Calu3 (cell line): ENCODE measurements around the gene ADGRF5. TPM values are rescaled to one million over a fixed set of nuclear protein-coding genes. Genes with fewer than 3 reads are reported as not detected.

ENCODE experiments used
- BruUV-seq: library from RNA; stranded (reverse); fragments of 400-500 nt; replicated peaks from 2 replicates; lab custom pipeline; 2021; lab: Mats Ljungman, UMichigan
- CTCF ChIA-PET: fragments of 300-600 bp; sonication (Branson Sonifier 250); formaldehyde crosslinking; loops from one replicate; lab custom pipeline; 2022; ENCODE audit warnings: antibody characterized with exemption; lab: Charles Lee
- DNase-seq: peaks from one replicate; pipeline ENCODE4 v3.0.0; 2022
- H3K27ac Mint-ChIP-seq: one replicate; pipeline ENCODE4 v1.8.0; 2022; ENCODE audit warnings: mixed read lengths; ENCODE audit not compliant: unreplicated experiment
- H3K27me3 Mint-ChIP-seq: one replicate; pipeline ENCODE4 v1.8.0; 2022; ENCODE audit warnings: mixed read lengths; ENCODE audit not compliant: unreplicated experiment
- H3K36me3 Mint-ChIP-seq: one replicate; pipeline ENCODE4 v1.8.0; 2022; ENCODE audit warnings: mild to moderate bottlenecking, moderate library complexity, mixed read lengths; ENCODE audit not compliant: insufficient read depth, unreplicated experiment
- H3K4me1 Mint-ChIP-seq: one replicate; pipeline ENCODE4 v1.8.0; 2022; ENCODE audit warnings: mild to moderate bottlenecking, low read depth, mixed read lengths; ENCODE audit not compliant: unreplicated experiment
- H3K4me3 Mint-ChIP-seq: one replicate; pipeline ENCODE4 v1.8.0; 2022; ENCODE audit warnings: mild to moderate bottlenecking, low read depth, moderate library complexity, mixed read lengths; ENCODE audit not compliant: unreplicated experiment
- H3K9me3 Mint-ChIP-seq: one replicate; pipeline ENCODE4 v1.8.0; 2022; ENCODE audit warnings: low read depth, mixed read lengths; ENCODE audit not compliant: unreplicated experiment
- CTCF ChIP-seq: fragments of 200-600 bp; IDR thresholded peaks from one replicate; pipeline ENCODE4 v1.8.0; 2022; ENCODE audit warnings: antibody characterized with exemption; ENCODE audit not compliant: unreplicated experiment
- intact Hi-C: fragments of 100-400 bp; cut with micrococcal nuclease; formaldehyde crosslinking; loops from one replicate; pipeline ENCODE4 v1.10.0; 2022; ENCODE audit not compliant: unreplicated experiment
- total RNA-seq: library from RNA; stranded (reverse); gene quantifications from 2 replicates; pipeline ENCODE4 v1.2.3, GENCODE V29; 2022

The ADGRF5 gene
- total RNA-seq, 1 experiment from 2014 or later = 0.24 TPM

GRCh38 chr6:46914279-46914810, 7.4 kb downstream of the ADGRF5 start:
- DNase-seq = no peak
- TF ChIP-seq CTCF = no peak
- peaks cover 37% of the 10 kb centered on the region for H3K4me1 Mint-ChIP-seq
- CTCF ChIA-PET = no interaction called here
- H3K9me3 Mint-ChIP-seq = no peaks in the 10 kb centered on the region
- H3K4me3 Mint-ChIP-seq = no peak overlapping the region
- intact Hi-C loops = no loop called here
- BruUV-seq = no TSS peak
- no peaks in the 10 kb centered on the region for H3K36me3 Mint-ChIP-seq
- H3K27me3 Mint-ChIP-seq = no peaks in the 10 kb centered on the region
- H3K27ac Mint-ChIP-seq = no peak overlapping the region

GRCh38 chr6:46909371-46909770, 12.4 kb downstream of the ADGRF5 start:
- Mint-ChIP-seq H3K36me3 (no peaks in the 10 kb centered on the region), H3K4me1 (peaks cover 23% of the 10 kb centered on the region), H3K9me3 (no peaks in the 10 kb centered on the region), H3K27ac (no peak overlapping the region), H3K4me3 (no peak overlapping the region), H3K27me3 (no peaks in the 10 kb centered on the region)
- CTCF ChIA-PET = interaction anchor here (0.6 kb wide), 1 partner anchor 10 kb away, joined by 7 read pairs; no protein-coding TSS in a partner anchor
- DNase-seq = no peak
- no peak for TF ChIP-seq CTCF
- BruUV-seq = no TSS peak
- intact Hi-C loops = no loop called here

GRCh38 chr6:46906776-46907175, 15.0 kb downstream of the ADGRF5 start:
- no peak for DNase-seq
- Mint-ChIP-seq H3K36me3 (no peaks in the 10 kb centered on the region), H3K4me1 (peaks cover 4% of the 10 kb centered on the region), H3K27me3 (no peaks in the 10 kb centered on the region), H3K9me3 (no peaks in the 10 kb centered on the region), H3K4me3 (no peak overlapping the region), H3K27ac (no peak overlapping the region)
- no TSS peak for BruUV-seq
- TF ChIP-seq CTCF = no peak
- CTCF ChIA-PET = no interaction called here
- intact Hi-C loops = no loop called here

GRCh38 chr6:46904117-46904516, 17.6 kb downstream of the ADGRF5 start:
- Mint-ChIP-seq H3K27me3 (no peaks in the 10 kb centered on the region), H3K9me3 (no peaks in the 10 kb centered on the region), H3K4me3 (no peak overlapping the region), H3K27ac (no peak overlapping the region), H3K4me1 (peaks cover 9% of the 10 kb centered on the region), H3K36me3 (no peaks in the 10 kb centered on the region)
- intact Hi-C loops = no loop called here
- no peak for TF ChIP-seq CTCF
- DNase-seq = no peak
- no TSS peak for BruUV-seq
- CTCF ChIA-PET = interaction anchor here (0.6 kb wide), 1 partner anchor 82 kb away, joined by 3 read pairs; no protein-coding TSS in a partner anchor
